ENCODE measurements around the gene IL17REL.

GRCh38 chr22:50019316-50019715 is 6.8 kb upstream of the IL17REL start:
- TF ChIP-seq, protein P1, sequence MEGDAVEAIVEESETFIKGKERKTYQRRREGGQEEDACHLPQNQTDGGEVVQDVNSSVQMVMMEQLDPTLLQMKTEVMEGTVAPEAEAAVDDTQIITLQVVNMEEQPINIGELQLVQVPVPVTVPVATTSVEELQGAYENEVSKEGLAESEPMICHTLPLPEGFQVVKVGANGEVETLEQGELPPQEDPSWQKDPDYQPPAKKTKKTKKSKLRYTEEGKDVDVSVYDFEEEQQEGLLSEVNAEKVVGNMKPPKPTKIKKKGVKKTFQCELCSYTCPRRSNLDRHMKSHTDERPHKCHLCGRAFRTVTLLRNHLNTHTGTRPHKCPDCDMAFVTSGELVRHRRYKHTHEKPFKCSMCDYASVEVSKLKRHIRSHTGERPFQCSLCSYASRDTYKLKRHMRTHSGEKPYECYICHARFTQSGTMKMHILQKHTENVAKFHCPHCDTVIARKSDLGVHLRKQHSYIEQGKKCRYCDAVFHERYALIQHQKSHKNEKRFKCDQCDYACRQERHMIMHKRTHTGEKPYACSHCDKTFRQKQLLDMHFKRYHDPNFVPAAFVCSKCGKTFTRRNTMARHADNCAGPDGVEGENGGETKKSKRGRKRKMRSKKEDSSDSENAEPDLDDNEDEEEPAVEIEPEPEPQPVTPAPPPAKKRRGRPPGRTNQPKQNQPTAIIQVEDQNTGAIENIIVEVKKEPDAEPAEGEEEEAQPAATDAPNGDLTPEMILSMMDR (IDR thresholded peaks at IDR 0.05; ENCODE audit: low read length): no peak
- TF ChIP-seq EZH2 (IDR thresholded peaks at IDR 0.05; ENCODE audit: borderline replicate concordance, low read length): no peak

Data from OCI-LY1 (cell line).